RPMI7951 (cell line): Measurements from ENCODE around the gene SFT2D2. TPM values are rescaled to one million over a fixed set of nuclear protein-coding genes. Genes with fewer than 3 reads are reported as not detected.

Source experiments
- DNase-seq: peaks from one replicate; pipeline ENCODE4 v3.0.0-alpha.2; 2012; ENCODE audit warnings: low read depth
- total RNA-seq: library from RNA; depleted of rRNA; stranded (reverse); fragments of >200 nt; shearing (Covaris generic); gene quantifications from 2 replicates; pipeline ENCODE4 v1.2.3, GENCODE V29; 2014

SFT2D2 gene
- total RNA-seq, 1 experiment from 2014 or later = 23.2 TPM

DNA sequence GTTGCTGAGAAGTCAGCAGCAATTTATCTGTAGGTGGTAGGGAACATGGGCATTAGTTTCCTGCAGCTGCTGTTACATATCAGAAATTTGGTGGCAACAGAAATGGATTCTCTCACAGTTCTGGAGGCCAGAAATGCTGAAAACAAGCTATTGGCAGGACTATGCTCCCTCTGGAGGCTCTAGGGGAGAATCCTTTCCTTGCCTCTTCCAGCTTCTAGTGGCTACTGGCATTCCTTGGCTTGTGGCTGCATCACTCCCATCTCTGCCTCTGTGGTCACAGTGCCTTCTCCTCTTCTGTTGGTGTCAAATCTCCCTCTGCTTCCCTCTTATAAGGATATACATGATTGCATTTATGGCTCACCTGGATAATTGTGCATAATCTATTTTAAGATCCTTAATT lies 2.5 kb upstream of the SFT2D2 start:
- no peak for DNase-seq

DNA sequence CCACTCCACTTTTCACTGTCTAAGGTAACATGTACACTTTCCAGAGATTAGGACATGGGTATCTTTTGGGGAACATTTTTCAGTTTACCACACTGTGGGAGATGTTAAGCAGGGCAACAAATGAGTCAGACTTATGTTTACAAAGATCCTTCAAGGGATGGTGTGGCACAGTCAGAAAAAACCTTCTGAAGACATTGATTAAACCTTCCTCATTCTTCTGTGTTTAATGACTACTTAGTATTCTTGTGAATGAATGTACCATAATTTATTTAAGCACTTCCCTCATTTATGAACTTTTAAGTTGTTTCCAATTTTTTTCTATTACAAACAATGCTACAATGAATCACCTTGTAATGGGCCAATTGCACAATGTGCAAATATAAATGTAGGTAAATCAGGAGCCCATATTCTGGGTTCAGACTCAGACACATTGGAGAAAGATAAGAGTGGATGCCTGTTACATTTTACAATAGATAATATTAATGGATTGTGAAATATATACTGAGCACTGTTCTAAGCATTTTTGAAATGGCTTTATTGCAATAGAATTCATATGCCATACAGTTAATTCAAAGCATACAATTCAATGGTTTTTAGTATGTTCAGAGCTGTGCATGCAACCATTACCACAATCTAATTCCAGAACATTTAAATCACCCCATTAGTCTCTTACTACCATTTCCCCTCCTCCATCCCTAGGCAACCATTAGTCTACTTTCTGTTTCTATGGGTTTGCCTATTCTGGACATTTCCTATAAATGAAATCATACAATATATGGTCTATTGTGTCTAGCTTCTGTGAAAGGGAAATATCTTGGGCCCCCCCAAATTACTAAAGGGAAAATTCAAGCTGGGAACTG lies 1.9 kb upstream of the SFT2D2 start:
- DNase-seq = no peak

DNA sequence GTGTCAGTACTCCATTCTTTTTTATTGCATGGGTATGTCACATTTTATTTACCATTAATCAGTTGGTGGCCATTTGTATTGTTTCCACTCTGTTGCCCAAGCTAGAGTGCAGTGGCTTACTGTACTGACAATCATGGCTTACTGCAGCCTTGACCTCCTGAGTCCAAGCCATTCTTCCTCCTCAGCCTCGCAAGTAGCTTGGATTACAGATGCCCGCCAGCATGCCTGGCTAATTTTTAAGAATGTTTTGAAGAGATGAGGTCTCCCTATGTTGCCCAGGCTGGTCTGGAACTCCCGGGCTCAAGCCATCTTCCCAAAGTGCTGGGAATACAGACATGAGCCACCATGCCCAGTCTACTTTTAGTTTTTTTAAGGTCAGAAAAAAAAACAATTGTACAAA lies 813 bp upstream of the SFT2D2 start:
- DNase-seq = no peak

DNA sequence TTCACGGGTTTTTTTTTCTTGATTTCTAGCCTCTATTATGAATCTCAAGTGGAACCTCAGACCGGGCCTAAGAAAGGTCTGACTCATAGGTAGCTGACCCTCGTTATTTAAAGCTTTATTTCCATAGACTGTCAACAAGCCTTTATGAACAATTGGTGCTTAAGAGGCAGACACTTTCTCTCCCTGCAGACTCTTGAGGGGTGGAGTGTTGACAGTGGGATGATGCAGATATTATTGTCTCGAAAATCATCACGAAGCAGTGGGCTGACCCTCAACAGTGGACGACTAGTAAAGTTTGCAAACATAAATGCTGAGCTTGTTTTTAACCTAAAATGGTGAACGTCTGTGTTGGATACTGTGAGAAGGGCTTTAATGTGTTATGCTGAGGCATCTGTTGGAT lies 1.8 kb downstream of the SFT2D2 start:
- DNase-seq = peak; percentile 29

DNA sequence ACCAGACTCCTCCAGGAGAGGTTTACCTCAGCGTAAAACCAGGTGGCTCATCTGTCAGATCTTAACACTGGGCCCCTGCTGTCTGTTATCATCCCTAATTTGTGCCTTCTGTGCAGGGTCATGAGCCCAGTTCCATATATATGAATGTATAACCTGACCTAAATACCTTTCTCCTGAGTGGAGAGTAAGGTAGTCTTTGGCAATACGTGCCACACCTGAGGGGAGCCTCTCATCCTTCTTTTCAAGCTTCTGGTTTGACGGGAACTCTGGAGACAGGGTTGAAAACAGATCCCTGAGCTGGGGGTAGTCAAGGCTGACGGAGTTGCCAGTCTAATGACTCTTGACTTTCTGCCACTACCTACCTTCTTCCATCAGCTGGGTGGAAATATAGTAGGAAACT lies 4.1 kb downstream of the SFT2D2 start:
- no peak for DNase-seq

DNA sequence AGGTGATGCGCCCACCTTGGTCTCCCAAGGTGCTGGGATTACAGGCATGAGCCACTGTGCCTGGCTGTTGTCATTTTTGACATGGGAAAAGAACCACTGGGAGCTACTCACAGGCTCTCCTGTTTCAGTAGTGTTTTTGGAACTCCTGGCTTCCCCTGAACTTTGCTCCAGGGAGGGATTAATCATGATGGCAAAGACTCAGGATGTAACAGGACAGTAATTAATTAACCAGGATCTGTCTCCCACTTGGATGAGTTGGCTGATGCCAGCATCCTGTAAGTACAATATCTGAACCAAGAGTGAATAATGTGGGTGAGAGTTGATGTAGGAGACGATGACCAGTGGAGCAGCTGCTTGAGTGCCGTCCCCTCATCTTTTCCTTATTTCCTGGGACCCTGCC lies 4.9 kb downstream of the SFT2D2 start:
- DNase-seq = no peak

DNA sequence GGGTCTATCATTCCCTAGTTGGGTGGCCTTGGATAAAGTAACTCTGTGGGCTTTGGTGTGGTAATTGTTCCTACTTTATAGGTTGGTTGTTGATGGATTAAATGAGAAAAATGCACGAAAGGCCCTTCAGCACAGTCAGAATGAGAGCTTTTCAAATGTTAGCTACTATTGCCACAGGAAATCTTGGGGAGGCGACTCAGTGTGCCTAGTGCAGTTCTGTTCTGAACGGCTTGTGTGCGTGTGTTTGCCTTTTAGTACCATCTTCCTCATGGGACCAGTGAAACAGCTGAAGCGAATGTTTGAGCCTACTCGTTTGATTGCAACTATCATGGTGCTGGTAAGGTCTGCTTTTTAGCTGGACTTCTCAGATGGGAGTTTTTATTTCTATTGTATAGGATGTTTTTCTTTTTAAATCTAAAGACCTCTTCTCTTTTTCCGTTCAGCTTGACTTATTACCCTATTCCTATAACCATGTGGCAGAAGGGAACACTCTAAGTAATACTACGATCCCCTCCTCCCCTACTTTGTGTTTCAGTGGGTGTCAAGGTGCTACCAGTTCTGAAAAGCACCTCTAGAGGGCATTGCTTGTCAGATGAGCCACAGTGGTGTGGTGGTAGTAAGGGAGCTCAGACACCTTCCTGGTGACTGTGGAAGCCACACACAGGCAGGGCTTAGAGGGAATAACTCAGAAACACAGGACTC lies 9.2 kb downstream of the SFT2D2 start:
- peak; percentile 49 for DNase-seq

DNA sequence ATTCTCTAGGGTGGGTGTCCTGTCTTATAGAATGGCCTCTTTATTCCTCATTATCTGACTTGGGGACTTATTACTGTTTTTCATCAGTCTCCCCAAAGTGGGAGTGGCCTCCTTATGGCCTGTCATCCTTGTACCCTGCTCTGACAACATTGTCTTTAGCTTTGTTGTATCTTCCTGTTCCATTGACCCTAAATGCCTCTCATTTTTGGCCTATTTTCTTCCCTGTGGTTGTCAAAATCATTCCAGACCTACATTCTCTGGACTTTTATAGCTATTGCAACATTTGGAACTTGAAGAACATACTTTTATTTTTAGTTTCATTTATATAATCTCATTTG lies 9.7 kb downstream of the SFT2D2 start:
- no peak for DNase-seq

DNA sequence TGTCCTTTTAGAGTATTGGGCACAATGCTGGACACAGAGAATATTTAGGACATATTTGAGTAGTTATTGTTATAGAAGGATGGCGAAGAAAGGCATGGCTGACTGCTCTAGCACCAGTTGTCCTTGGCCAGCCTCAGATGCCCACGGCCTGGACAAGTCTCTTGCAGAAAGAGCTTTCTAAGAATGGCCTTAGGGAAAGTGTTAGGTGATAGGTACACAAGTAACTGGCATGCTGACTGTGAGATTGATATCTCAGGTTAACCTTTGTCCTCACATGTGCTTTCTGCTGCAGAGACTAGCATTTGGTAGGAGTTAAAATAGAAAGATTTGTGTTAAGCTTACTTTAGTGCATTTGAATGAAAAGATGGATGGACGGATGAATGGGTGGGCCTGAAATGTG lies 10.1 kb downstream of the SFT2D2 start:
- DNase-seq = no peak

DNA sequence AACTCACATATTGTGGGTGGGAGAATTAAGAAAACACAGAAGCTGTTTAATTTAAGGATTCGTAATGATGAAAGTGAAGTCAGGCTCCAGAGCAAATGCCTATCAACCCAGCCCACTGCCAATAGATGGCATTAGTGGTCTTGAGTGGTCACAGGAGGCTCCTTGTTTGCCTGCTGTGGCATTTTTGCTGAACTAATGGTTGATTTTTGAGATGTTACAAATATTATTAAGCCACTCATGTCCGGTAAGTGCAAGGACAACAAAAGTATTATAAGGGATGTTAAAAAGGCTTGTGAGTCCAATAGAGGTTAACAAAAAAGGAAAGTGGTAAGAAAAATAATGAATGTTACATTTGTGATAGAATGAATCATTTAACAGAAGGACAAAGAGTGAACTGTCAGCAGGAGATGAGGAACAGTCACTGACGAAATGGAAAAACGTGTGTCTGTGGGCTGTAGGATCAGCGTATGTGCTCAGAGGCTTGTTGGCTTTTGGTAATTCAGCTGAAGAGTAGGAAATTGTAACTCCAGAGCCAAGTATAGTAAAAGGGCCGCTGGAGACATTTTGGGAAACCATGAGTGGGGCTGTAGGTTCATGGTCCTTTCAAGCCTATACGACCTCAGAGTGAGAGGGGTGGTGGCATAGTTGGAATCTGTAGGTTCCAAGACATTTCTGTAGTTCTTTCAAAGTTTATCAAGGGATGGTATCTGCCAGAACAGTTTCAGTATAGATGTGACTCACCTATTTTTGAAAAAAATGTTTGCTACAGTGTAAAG lies 11.2 kb downstream of the SFT2D2 start:
- DNase-seq = peak; percentile 24

DNA sequence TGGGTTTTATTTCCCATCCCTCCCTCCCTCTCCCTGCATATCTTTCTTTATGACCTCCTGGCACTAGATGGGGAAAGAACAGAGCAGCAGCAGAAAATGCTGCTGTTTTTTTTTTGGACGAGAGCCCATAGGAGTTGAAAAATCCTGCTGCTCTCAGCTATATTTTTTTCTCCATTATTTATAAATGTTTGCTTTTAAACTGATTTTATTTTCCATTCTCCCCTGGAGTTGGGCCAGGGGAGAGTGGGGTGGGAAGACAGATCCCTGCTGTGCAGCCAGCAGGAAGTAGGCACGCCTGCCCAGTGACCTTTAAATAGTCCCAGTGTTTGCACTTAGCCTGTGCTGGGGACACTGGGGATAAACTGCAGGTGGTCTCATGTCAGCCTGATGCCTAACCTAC lies 17.4 kb downstream of the SFT2D2 start:
- DNase-seq = no peak

DNA sequence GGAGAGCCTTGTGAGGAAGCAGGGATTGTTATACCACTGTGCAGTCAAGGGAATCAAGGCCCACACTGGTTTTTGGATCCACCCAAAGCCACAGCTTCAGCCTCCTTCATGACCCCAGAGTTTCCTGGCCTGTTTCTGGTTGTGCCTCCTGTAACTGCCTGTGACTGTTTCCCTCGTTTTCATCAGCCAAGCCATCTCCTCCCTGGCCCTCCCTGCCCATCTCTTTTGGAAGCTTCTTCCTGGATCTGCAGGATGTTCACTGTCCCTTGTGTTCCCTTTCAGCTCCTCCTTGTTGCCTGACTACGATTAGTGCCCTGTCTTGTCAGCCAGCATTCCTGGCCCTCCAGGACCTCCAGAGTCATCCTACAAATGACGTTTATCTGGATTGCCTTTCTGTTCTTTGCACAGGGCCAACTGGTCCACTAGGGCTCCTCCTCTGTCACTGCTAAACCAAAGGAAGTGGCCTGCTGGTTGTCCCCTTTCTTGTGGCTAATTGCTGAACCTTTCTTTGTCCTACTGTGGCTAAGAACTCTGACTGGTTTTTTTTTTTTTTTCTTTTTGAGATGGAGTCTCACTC lies 17.9 kb downstream of the SFT2D2 start:
- no peak for DNase-seq

DNA sequence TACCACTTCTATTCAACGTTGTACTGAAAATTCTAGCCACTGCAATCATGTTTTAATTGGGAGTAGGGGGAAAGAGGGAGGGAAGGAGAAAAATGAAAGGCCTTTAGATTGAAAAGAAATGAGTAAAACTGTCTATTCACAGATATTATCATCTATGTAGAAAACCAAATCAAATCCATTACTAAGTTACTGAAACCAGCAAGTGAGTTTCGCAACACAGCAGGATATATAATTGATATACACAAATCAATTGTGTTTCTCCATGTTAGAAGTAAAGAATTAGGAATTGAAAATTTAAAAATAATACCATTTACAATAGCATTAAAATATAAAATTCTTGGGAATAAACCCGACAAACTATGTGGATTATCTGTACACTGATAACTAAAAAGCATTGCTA lies 19.2 kb downstream of the SFT2D2 start:
- no peak for DNase-seq

DNA sequence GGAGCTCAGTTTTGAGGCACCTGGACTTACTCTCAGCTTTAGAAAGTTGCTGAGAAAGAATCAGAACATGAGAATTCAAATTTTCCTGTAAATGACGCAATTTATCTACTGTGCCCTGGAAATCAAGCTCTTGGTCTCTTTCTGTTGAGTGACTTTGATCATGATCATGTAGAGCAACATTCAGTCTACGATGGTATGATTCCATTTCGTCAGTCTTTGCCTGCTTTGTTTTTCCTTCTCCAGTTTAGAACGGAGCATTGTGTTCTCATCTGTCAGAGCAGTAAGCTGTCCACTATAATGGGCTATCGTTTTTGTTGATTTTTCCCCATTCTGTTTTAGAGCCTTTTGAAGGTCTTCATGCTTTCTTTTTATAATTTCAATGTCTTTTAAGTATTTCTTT lies 20.7 kb downstream of the SFT2D2 start:
- DNase-seq = no peak

DNA sequence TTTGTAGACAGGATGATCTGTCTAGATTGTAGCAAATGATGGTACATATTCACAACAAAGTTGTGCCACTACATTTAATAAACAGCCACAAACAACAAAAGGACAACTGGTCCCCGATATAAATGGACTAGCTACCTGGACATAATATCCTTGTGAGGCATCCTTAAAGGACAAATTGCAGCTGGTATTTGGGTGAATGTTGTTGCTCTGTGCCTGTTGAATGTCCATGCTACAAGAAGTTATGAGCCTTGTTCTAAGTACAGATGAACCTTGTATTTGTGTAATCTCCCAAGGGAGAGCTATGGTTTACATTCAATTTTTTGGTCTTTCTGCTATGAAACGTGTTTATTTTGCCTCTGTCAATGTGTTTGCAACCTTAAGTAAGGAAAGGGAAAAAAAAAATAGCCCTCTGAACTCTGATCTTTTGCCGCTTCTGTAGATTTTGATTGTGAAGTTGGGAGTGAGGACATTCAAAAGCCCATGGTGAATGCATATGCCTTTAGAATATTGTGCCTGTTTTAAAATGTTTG lies 26.5 kb downstream of the SFT2D2 start:
- no peak for DNase-seq

DNA sequence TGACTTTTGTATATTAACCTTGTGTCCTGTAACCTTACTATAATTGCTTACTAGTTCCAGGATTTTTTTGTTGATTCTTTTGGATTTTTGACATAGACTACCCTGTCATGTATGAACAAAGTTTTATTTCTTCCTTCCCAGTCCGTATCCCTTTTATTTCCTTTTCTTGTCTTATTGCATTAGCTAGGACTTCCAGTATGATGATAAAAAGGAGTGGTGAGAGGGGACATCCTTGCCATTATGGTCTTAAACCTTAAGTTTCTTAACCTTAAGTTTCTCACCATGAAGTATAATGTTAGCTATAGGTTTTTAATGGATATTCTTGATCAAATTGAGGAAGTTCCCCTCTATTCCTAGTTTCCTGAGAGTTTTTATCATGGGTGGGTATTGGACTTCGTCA lies 30.4 kb downstream of the SFT2D2 start:
- DNase-seq = no peak

DNA sequence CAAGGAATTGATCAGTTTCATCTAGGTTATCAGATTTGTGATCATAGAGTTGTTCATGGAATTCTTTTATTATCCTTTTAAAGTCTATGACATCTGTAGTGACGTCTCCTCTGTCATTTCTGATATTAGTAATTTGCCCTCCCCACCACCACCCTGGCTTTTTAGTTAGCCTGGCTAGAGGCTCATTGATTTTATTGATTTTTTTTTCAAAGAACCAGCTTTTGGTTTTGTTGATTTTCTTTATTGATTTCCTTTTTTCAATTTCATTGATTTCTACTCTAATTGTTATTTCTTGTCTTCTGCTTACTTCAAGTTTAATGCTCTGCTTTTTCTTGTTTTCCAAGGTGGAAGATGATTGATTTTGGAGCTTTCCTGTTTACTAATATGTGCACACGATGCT lies 31.6 kb downstream of the SFT2D2 start:
- no peak for DNase-seq

DNA sequence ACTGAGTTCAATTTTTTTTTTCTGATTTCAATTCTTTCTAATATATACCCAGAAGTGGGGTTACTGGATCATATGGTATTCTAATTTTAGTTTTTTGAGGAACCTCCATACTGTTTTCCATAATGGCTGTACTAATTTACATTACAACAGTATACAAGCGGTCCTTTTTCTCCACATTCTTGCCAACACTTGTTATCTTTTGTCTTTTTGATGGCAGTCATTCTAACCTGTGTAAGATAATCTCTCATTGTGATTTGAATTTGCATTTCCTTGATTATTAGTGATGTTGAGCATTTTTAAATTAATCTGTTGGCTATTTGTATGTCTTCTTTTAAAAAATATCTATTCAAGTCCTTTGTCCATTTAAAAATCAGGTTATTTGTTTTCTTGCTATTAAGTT lies 33.8 kb downstream of the SFT2D2 start:
- DNase-seq = no peak

DNA sequence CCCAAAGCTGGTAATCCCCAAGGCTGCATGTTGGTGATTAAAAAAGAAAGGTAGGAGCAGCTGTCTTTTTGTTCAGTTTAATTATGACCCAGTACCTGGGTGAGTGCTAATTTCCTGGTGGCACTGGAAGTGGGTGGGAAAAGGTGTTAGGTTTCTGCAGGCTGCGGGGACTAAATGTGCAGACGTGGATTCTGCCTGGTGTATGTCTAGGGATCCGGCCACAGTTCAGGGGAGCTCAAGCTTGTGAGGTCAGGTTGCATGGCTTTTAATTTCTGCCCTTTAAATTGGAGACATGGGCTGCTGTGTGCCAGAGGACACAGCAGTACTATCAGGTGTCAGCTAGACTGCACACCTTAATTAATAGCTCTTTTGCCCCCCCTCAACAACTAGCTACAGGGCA lies 34.6 kb downstream of the SFT2D2 start:
- DNase-seq = no peak

DNA sequence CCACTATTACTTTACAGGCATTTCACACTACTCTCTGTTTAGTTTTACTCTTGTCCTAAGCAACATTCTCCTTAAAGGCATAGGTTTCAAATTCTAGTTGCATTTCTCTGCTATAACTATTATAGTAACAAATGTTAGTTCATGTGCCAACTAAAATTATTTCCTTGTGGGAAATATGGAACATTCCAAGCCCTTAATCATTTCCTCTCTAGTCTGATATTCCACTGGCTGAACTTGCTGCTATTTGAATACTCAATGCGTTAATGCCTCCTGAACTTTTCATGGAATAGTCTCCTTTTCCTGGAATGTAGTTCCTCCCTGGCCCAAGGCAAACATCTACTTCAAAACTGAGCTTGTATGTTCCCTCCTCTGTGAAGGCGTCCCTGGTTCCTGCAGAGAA lies 35.6 kb downstream of the SFT2D2 start:
- peak; percentile 60 for DNase-seq

DNA sequence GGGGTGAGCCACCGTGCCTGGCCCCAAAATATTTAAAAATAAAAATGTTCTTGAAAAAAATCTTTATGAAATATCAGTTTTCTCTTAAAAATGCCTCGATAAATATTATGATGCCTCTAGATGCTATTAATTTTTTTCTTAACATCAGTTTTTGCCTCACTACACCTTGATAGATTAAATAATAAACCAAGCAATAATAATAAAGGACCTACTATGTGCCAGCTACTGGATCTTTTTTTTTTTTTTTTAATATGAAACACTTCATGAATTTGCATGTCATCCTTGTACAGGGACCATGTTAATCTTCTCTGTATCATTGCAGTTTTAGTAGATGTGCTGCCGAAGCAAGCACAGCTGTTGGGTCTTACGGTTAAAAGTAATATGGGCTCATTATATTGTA lies 37.3 kb downstream of the SFT2D2 start:
- DNase-seq = no peak

DNA sequence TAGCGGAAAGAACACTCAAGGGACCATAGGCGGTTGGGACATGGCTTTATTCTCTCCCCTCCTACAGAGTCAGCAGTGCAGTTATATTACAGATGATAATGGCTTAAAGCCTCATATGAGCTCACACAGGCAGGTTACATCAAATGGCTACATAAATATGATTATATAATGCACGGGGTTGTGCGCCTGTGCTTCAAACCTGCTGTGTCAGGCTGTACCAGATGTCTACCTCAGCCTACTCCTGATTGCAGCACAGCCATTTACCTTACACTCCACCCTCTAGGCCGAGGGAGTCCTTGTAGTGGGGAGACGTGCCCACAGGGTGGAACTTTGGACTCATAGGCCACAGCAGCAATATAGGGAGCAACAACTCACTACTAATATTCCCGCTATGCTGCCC lies 38.5 kb downstream of the SFT2D2 start:
- no peak for DNase-seq
